GM12873 (cell line): ENCODE measurements around the gene GLUL.

Experiments used
- CTCF ChIP-seq: IDR thresholded peaks from 2 replicates; pipeline ENCODE4 v1.5.1; 2012; ENCODE audit warnings: low read depth, mild to moderate bottlenecking, moderate library complexity, low read length, control low read depth; ENCODE audit not compliant: insufficient read depth; ENCODE audit errors: missing control alignments

Gene GLUL

GRCh38 chr1:182332261-182333060 is 59.1 kb downstream of the GLUL start:
- TF ChIP-seq CTCF: no peak
